HG02970 (cell line): ENCODE data around the gene AUTS2.

Experiments
- ATAC-seq: cut with Tn5 transposase; IDR thresholded peaks from one replicate; pipeline ENCODE4 v1.9.1; 2021; ENCODE audit warnings: mild to moderate bottlenecking, moderate library complexity, moderate number of reproducible peaks; ENCODE audit not compliant: unreplicated experiment, low FRiP score

AUTS2 gene

DNA sequence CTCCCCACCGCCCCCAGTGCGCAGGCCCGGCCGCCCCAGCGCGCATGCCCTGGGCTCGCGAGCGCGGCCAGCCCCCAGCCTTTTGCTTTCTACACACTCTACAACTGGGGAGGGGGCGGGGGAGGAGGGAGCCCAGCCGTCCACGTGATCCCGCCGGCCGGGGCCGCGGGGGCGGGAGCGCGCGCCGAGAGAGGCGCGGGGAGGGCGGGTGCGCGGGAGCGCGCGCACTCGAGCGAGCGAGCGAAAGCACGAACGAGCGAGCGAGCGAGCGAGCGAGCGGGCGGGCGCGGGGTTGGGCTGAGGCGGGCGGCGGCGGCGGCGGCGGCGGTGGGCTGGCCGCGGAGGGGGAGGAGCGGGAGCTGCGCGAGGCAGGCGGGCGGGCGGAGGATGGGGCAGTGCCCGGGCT lies at the start of gene AUTS2:
Gene AUTS2, plus strand, starts transcription at position 395 of the 406 bp plus-strand sequence. CDS start 1,179 bp downstream, outside the sequence.
- peak; percentile 64 for ATAC-seq

DNA sequence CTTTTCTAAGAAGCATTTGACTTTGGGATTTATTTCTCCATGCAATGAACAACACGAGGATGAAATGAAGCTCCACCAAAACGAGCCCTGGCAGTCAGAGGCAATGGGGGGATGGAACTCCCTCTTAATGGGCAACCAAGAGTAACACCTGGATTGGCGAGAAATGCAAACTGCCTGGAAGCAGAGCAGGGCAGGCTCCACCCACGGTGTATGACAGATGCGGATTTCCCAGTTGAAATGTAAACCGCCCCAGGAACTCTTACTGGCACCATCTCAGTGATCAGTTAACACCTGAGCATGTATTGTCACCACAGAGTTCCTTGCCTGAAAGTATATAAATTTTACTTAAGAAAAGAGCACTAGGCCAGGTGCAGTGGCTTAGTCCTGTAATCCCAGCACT lies 47.3 kb upstream of the AUTS2 start:
- no peak for ATAC-seq

DNA sequence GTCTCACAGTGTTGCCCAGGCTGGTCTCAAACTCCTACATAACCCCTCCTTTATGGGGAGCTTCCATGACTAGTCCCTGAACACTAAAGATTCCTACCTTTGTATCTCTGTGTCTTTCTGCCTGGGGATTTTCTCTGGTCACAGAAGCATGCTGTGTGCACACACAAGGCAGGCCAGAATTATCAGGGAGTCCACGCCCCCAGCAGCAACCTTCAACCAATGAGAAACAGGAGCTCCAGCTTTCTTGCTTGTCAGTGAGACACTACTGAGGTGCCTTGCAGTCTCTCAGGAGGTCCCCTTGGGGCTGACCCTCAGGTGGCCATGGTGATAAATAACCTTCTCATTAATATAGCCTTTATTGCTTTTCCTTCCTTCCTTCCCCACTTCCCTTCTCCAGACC lies 45.1 kb upstream of the AUTS2 start:
- ATAC-seq, result no peak

DNA sequence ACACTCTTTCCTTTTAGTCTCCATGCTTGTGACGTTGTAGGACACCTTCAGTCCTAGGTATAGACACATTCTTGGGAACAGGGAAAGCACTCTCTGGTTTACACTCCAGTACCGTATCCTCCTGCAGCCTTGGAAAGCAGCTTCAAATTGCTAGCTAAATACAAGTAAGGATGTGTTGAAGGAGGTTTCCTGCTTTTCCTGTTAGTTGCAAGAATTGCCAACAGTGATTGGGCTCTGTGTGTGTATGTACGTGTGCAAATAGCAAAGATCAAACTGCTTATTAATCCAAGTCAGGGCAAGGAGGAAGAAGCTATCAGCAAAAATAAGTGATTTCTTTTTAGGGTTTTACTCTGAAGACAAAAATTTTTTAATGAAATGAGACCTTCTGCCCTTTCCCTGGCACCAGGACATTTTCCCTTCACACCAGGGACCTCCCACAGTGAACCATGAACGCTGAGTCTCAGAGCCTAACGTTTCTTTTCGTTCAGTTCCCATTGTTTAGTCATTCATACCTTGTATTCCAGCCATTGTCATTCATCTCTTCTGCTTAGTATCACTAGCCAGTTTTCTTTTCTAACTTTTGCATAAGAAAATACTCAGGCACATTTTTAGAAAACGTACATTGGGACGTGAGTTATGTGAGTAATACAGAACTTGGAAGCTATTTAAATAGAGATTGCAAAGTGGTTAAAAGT lies 36.9 kb upstream of the AUTS2 start:
- ATAC-seq, result no peak

DNA sequence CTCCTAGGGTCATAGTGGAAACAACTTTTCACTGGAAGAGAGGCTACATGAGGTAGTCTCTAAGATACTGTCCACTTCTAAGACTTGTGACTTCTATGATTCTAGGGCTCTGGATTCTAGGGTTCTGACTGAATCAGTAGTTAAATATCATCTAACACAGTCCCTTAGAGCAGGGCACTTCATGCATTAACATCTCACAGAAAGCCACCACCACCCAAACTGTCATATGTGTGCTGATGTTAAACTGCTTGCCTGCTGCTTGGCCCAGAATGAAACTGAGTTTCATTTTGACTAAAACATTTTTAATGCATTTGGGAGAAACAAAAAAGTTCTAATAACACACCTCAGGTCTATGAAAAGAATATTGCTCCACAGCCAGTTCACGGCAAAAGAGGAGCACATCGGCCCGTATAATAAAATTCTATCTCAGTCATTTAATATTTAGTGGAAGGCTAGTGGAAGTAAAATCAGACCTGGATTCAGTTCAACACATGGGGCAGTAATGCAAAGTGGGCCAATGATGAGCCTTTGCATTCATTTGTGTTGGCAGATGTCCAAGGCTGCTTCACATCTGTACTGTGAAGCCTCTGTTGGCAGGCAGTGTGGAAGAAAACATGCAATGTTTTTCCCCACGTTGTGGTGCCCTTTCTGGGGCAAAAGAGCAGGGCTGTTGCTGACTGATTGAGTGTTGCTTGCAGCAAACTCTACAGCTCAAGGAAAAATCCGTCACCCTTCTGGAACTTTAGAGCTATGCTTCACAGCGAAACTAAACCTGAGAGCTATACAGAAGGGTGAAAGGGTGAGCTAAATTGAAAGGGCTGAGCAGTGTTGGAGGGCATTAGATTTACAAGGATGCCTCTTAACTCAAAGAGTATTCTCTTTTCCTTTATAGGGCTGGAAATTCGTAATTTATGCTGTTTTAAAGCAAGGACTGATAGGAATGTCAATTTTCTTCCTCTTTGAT lies 33.5 kb upstream of the AUTS2 start:
- ATAC-seq, result no peak

DNA sequence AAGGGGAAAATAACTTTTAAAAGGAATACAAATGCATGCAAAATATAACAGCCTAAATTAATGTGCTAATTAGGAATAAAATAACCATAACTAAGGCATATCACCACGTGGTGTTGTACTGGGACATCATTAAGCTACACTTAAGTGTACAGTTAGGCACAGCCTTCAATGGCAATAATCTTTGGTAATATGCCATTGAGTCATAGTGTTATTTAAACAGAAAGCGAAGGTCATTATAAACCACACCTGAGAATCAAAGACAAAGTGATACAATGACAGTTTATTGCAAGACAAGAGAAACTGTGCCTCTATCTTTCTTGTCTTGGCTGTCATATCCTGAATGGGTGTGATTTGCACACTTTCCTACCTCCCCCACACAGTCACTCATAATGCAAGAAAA lies 30.5 kb upstream of the AUTS2 start:
- no peak for ATAC-seq

DNA sequence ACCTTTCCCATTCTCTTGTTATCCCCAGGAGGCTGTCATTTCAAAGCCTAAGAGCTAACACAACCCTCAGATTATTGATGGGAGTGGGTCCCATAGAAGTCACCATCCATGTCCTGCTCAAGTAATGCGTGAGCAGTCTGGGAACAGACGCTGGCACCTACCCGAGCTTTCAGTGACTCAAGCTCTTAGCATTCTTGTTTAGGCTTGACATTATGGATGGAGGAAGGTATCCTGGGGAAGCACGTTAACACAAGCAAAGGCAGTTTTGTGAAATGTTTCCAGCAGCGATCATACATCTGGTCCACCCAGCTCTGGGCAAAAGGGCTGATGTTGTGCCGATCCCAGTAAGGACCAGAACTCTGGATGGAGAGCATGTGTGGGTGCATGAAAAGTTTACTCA lies 30.0 kb upstream of the AUTS2 start:
- no peak for ATAC-seq

DNA sequence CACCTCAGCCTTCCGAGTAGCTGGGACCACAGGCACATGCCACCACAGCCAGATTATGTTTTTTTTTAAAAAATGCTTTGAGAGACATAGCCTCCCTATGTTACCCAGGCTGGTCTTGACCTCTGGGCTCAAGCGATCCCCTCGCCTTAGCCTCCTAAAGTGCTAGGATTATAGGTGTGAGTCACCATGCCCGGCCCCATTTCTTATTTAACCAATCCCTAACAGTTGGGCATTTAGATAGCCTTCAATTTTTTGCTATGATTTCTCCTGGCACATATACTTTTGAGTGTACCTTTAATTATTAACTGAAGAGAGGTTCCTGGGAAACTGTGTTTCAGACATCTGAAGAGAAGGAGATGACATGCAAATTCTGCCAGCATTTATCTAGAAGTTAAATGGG lies 22.6 kb upstream of the AUTS2 start:
- no peak for ATAC-seq

DNA sequence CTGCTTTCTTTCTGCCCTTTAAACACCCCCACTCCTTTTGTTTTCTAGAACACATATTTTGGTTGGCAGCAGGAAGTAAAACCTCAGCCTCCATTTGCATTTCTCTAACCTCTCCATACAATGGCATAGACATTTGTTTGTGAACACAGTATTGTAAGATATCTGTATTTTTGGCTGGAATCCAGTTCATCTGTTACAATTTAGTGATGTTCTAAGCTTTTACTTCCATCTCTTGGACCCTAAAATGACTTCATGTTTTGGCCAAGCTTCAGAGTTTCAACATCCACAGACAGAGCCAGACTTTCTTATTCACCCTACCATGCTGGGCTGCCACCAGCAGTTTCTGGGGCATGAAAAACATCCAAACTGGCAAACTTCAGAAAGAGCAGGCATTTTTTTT lies 21.1 kb upstream of the AUTS2 start:
- no peak for ATAC-seq

DNA sequence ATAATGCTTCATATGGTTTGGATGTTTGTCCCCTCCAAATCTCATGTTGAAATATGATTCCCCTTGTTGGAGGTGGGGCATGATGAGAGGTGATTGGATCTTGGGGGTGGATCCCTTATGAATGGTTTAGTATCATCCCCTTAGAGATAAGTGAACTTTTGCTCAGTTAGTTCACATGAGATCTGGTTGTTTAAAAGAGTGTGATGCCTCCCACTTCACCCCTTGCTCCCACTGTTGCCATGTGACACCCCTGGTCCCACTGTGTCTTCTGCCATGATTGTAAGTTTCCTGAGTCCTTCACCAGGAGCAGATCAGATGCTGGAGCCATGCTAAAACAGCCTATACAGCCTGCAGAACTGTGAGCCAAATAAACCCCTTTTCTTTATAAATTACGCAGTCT lies 13.1 kb upstream of the AUTS2 start:
- no peak for ATAC-seq

DNA sequence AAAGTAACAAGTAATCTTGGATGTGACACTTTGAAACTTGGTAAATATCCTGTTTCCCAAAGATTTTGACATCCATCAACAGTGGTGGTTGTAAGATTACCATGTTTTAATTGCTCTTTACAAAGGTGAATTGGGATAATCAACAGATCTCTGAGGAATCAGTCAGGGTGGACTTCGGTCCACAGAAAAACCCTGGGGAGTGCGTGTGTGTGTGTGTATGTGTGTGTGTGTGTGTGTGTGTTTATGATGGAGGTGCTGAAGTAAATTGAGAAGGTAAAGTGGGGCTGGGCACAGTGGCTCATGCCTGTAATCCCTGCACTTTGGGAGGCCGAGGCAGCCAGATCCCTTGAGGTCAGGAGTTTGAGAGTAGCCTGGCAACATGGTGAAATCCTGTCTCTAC lies 12.0 kb upstream of the AUTS2 start:
- ATAC-seq, result no peak

DNA sequence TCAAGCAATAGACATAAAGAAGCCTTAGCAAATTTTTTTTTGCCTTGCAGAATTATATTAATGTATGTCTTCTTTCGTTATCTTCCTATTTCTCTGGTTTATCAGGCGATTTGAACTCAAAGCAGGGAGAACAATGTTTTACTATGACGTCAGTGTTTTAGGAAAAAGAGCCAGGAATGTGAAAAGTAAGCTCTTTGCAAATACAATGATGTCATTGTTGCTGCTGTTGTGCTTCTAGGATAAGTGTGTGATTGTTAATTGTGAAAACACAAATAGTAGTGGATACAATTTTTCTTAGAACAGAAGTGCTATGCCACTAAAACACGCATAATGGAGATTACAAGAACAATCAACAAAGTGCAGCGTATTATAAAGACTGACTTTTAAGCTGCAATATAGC lies 9.5 kb upstream of the AUTS2 start:
- ATAC-seq, result no peak

DNA sequence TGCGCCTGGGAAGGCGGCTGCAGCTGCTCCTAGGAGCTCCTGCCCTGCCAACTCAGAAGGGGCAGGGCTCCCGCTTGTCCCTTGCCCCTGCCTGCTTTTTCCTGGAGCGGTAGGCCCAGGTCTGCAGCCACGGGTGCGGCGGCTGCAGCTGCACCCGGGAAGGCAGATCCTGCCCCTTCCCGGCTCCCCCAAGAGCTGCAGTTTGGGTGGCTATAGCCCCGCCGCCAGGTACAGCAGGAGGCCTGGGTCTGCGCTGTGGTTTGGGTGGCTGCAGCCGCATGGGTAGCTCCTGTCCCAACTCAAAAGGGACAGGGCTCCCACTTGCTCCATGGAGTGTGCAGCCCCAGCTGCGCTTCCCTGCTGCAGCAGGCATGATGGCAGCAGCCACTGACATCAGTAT lies 6.5 kb upstream of the AUTS2 start:
- ATAC-seq, result no peak

DNA sequence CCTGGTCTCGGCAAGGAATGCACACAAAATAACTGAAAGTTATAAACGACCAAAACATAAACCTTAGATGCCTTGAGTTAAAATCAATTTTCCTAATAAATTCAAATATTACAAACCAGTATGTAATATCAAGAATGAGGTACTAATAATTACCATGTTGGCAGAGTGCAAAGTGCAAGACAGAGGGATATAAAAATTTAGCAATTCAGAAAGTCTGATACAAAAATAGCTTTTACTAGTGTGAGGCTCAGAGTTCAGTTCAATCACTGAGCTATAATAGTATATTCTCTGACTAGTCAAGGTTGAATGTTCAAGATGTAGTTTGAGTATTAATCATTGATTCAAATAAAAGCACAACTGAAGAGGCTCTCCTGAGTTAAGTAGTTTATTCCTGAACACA lies 4.8 kb upstream of the AUTS2 start:
- no peak for ATAC-seq

DNA sequence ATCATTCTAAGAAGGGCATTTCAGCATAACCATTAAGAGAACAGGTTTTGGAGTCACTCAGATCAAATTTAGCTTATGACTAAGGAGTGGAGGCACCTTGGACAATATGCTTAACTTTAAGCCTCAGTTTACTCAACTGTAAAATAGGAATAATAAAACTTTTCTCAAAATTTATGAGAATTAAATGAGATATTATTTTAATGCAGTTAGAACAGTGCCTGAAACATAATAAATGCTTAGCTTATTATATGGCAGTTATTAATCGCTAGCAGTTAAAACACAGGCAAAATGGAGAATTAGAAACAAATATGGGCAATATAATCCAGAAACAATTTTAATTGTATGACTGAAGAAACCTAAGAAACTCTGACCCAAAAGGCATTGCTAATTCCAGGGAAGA lies 2.9 kb upstream of the AUTS2 start:
- no peak for ATAC-seq

DNA sequence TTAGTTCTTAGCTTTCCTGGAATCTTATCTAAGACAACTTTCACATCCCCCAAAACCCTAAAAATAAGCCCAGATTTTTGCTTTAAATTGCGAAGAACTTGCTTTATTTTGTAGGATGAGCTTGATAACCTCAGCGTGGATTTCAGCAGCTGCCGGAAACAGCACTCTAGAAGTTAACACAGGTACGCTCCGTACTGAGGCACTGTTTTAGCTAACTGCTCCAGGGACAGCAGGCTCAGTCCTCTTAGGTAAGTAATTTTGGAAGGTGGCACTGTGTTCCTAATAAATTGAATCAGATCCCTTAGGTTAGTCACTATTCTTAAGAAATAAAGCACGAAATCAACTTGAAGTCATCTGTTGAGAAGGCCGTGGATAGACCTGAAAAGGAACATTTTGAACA lies 2.2 kb upstream of the AUTS2 start:
- no peak for ATAC-seq

DNA sequence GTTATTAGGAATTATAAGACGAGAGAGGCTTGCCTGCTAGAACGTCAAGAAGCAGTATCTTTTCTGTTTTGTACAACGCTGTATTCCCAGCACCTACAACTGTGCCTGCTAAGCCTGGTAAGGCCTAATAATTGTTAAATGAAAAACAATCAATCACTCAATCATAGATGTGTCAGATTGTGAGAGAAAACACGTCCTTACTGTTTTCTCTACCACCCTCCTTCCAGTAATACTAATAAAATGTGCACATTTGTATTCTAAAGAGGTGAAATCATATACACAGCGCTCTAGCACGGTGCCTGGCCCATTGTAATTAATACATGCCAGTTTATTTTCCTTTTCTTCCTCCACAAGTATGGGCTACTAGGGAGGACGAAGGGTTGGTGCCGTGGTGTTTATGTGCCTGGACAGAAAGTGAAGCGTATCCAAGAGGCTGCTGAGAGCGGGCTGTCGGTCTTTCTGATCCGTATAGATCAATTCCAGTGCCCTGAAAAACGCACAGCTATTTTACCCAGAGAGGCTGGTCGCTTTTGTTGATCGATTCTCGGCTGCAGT lies 1.5 kb upstream of the AUTS2 start:
- no peak for ATAC-seq

DNA sequence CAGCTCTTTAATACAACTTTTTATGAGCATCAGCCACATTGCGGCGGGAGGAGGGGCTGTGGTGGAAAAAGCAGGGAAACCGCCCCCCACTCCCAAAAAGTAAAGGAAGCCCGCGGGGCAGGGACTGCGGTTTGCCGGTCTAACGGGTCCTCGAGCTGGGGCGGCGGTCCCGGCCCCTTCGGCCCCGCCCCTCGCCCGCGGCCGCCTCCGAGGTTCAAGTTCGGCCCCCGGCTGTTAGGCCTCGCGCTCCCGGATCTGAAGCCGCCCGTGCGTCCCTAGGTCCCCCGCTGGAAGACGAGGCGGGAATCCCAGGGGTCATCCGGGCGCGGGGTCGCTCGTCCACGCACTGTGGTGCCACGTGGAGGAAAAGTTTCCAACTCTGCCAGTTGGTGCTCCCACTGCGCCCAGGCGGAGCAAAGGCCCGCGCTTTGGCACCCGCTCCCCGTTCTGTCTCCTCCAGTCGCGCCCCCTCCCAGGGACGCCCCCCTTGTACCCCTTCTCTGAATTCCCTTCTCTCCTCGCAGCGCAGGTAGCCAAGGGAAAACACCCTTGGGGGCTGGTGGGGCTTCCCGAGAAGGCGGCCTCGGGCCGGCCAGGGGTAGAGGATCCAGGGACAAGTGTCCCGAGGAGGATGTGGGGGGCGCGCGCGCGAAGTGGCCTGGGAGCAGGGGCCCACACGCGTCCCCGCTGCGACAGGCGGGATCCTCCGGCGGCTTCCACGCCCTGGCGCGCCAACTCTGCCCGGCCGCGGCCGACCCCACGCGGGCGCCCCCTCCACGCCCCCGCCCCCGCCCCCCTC lies 798 bp upstream of the AUTS2 start:
- peak; percentile 10 for ATAC-seq

DNA sequence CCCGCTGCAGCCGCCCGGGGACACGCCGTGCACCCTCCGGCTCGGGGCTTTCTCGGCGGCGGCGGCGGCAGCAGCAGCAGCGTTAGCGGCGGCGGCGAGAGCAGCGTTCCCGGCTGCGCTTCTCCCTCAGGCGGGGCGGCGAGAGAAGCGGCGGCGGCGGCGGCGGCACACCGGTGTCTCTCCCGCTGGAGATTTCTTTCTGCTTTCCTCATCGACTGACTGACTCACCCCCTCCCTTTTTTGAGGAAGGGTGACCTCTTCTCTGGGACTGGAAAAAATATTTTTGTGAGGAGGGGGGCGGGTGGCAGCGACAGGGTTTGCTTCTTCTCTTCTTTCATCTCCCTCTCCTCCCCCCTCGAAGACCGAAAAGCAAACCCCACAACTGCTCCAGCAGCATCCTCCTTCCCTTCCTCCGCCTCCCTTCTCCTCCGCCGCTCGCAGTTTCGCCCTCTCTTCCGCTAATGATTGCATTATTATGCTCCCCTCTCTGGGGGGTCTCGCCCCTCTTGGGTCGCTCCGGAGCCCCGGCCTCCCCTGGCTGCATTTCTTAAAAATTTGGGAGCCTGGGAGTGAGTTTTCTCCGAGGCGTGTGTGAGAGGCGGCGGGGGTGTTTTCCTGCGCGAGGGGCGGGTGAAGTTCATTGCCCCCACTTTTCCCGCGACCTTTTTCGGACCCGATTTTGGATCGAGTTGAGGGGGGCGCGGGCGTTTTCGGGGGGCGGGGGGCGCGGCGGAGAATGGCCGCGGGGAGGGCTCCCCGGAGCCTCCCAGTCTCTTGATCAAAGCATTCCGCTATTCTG lies 411 bp downstream of the AUTS2 start:
- ATAC-seq, result no peak
